Hepatocyte (in vitro differentiated cells): ENCODE results near the gene PLSCR2. TPM values are rescaled to one million over a fixed set of nuclear protein-coding genes. Genes with fewer than 3 reads are reported as not detected.
"Not testable (repeated sequence)": the region's sequence is repeated elsewhere in the genome, so short reads cannot be mapped to it uniquely, and the experiment has no call there.

Source experiments
- DNase-seq: peaks from one replicate; pipeline ENCODE4 v3.0.0-alpha.2; 2016; ENCODE audit warnings: low spot score
- H2AFZ ChIP-seq: fragments of 200-600 bp; sonication (generic); 2 replicates; pipeline ENCODE4 v1.6.0; 2016; ENCODE audit warnings: antibody characterized with exemption, mild to moderate bottlenecking
- H3K27ac ChIP-seq: fragments of 200-600 bp; sonication (generic); 2 replicates; pipeline ENCODE4 v1.5.1; 2016; ENCODE audit warnings: mild to moderate bottlenecking
- H3K27me3 ChIP-seq: fragments of 200-600 bp; sonication (generic); 2 replicates; pipeline ENCODE4 v1.6.1; 2016
- H3K36me3 ChIP-seq: fragments of 200-600 bp; sonication (generic); replicated peaks from 2 replicates; pipeline ENCODE4 v1.5.1; 2016; ENCODE audit warnings: low read depth; ENCODE audit not compliant: insufficient read depth
- H3K4me1 ChIP-seq: fragments of 200-600 bp; sonication (generic); 2 replicates; pipeline ENCODE4 v1.5.1; 2016; ENCODE audit warnings: mild to moderate bottlenecking, moderate library complexity; ENCODE audit not compliant: insufficient read depth
- H3K4me2 ChIP-seq: fragments of 200-600 bp; sonication (generic); 2 replicates; pipeline ENCODE4 v1.6.0; 2016
- H3K4me3 ChIP-seq: fragments of 200-600 bp; sonication (generic); 2 replicates; pipeline ENCODE4 v1.5.1; 2016; ENCODE audit warnings: mild to moderate bottlenecking
- H3K79me2 ChIP-seq: fragments of 200-600 bp; sonication (generic); 2 replicates; pipeline ENCODE4 v1.6.0; 2017; ENCODE audit warnings: mild to moderate bottlenecking
- H3K9me2 ChIP-seq: fragments of 200-600 bp; sonication (generic); replicated peaks from 2 replicates; pipeline ENCODE4 v1.6.0; 2017; ENCODE audit warnings: mild to moderate bottlenecking; ENCODE audit not compliant: insufficient read depth
- H3K9me3 ChIP-seq: fragments of 200-600 bp; sonication (generic); 2 replicates; pipeline ENCODE4 v1.5.1; 2016; ENCODE audit warnings: low read depth, mild to moderate bottlenecking
- H4K20me1 ChIP-seq: fragments of 200-600 bp; sonication (generic); 2 replicates; pipeline ENCODE4 v1.6.0; 2016; ENCODE audit warnings: mild to moderate bottlenecking; ENCODE audit not compliant: insufficient read depth, poor library complexity, severe bottlenecking
- CTCF ChIP-seq: fragments of 200-600 bp; sonication (generic); IDR thresholded peaks from 2 replicates; pipeline ENCODE4 v1.5.1; 2016; ENCODE audit warnings: antibody characterized with exemption, mild to moderate bottlenecking; ENCODE audit not compliant: poor library complexity
- EZH2 ChIP-seq: fragments of 200-600 bp; sonication (generic); IDR thresholded peaks from 2 replicates; pipeline ENCODE4 v1.6.1; 2016; ENCODE audit warnings: antibody characterized with exemption, mild to moderate bottlenecking, borderline replicate concordance
- EZH2phosphoT487 ChIP-seq: fragments of 200-600 bp; sonication (generic); IDR thresholded peaks from one replicate; pipeline ENCODE4 v1.6.1; 2018; ENCODE audit warnings: antibody characterized with exemption, mild to moderate bottlenecking, low read depth, moderate library complexity; ENCODE audit not compliant: unreplicated experiment, severe bottlenecking
- WGBS: methylation state at CpG from one replicate; pipeline ENCODE4 v1.1.6; 2016; ENCODE audit warnings: low lambda C conversion rate; ENCODE audit errors: missing lambda C conversion rate; 5-methylcytosine and 5-hydroxymethylcytosine counted together
- polyA plus RNA-seq: library from polyadenylated mRNA; unstranded; fragments of >200 nt; fragmentation: Nextera tagmentation; extraction: Ambion mirVana; gene quantifications from 2 replicates; pipeline ENCODE4 v1.2.1, GENCODE V29; 2016
- total RNA-seq: library from RNA; depleted of rRNA; stranded (reverse); fragments of >200 nt; gene quantifications from 2 replicates; pipeline ENCODE4 v1.2.3, GENCODE V29; 2014

PLSCR2 gene
- total and polyA plus RNA-seq, 2 experiments from 2014 or later, result not detected

GRCh38 chr3:146491303-146491702, 21.9 kb upstream of the PLSCR2 start:
- TF ChIP-seq CTCF (no peak), EZH2 (no peak), EZH2phosphoT487 (no peak)

DNA sequence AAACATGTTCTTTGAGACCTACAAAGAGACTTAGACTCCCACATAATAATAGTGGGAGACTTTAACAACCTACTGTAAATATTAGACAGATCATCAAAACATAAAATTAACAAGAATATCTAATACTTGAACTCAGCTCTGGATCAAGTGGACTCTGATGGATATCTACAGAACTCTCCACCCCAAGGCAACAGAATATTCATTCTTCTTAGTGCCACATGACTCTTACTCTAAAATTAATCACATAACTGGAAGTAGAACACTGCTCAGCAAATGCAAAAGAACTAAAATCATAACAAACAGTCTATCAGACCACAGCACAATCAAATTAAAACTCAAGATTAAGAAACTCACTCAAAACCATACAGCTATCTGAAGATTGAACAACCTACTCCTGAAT, 15.9 kb upstream of the PLSCR2 start:
- no peak overlapping the region for H3K27ac ChIP-seq
- H3K4me2 ChIP-seq, result no peak overlapping the region
- TF ChIP-seq EZH2 (no peak), CTCF (no peak), EZH2phosphoT487 (no peak)
- H4K20me1 ChIP-seq, result no peaks in the 10 kb centered on the region
- no peaks in the 10 kb centered on the region for H3K79me2 ChIP-seq
- H3K4me1 ChIP-seq, result no peaks in the 10 kb centered on the region
- no peak for DNase-seq
- H3K27me3 ChIP-seq, result no peaks in the 10 kb centered on the region
- H3K9me3 ChIP-seq, result no peaks in the 10 kb centered on the region
- no peak overlapping the region for H2AFZ ChIP-seq
- H3K9me2 ChIP-seq, result no peaks in the 10 kb centered on the region
- H3K4me3 ChIP-seq, result no peak overlapping the region
- no peaks in the 10 kb centered on the region for H3K36me3 ChIP-seq

More at GRCh38 chr3:146491303-146491702, 21.9 kb upstream of the PLSCR2 start:
- Histone ChIP-seq H3K27ac (no peak overlapping the region), H2AFZ (no peak overlapping the region), H3K9me3 (no peaks in the 10 kb centered on the region), H3K4me3 (no peak overlapping the region), H3K4me1 (no peaks in the 10 kb centered on the region), H4K20me1 (no peaks in the 10 kb centered on the region), H3K27me3 (no peaks in the 10 kb centered on the region), H3K79me2 (no peaks in the 10 kb centered on the region), H3K36me3 (no peaks in the 10 kb centered on the region), H3K4me2 (no peak overlapping the region), H3K9me2 (no peaks in the 10 kb centered on the region)
- WGBS, result 69% methylated on average over 2 of the region's 2 CpGs
- no peak for DNase-seq

DNA sequence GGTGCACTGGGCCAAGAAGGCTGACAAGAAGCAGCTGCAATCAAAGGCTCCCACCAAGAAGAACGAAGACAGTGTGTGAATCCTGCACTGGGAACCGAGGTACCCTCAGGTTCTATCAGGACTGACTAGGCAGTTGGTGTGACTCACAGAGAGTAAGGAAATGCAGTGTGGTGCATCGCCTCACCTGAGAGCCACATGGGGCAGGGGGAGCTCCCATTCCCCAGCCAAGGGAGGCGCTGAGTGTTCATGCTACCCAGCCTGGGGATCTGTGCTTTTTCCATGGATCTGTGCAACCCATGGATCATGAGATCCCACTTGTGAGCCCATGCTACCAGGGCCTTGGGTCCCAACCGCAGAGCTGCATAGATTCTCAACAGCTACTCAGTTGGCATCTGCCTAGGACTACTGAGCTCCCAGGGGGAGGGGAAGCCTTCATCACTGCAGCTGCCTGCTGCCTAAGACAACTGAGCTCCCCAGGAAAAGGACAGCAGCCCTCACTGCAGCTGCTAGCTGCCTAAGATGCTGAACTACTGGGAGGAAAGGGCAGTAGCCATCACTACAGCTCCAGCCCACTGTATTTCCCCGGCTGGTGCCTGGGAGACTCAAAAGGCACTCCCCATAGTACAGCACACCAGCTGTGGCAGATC, 6.9 kb upstream of the PLSCR2 start:
- H3K4me2 ChIP-seq, result no peak overlapping the region
- H3K9me2 ChIP-seq, result no peaks in the 10 kb centered on the region
- DNase-seq, result no peak
- no peaks in the 10 kb centered on the region for H3K9me3 ChIP-seq
- H3K79me2 ChIP-seq, result no peaks in the 10 kb centered on the region
- H3K27ac ChIP-seq, result no peak overlapping the region
- H3K27me3 ChIP-seq, result no peaks in the 10 kb centered on the region
- no peaks in the 10 kb centered on the region for H3K4me1 ChIP-seq
- H3K4me3 ChIP-seq, result no peak overlapping the region
- no peak overlapping the region for H2AFZ ChIP-seq
- 87% methylated on average over 6 of the region's 6 CpGs for WGBS
- TF ChIP-seq CTCF (no peak), EZH2phosphoT487 (no peak), EZH2 (no peak)
- H4K20me1 ChIP-seq, result no peaks in the 10 kb centered on the region
- H3K36me3 ChIP-seq, result no peaks in the 10 kb centered on the region

DNA sequence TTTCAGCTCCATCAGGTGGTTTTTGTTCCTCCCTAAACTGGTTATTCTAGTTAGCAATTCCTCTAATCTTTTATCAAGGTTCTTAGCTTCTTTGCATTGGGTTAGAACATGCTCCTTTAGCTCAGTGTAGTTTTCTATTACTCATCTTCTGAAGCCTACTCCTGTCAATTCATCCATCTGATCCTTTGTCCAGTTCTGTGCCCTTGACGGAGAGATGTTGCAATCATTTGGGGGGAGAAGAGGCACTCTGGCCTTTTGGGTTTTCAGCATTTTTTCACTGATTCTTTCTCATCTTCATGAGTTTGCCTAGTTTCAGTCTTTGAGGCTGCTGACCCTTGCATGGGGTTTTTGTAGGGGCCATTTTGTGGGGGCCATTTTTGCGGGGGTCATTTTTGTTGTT, 5.6 kb upstream of the PLSCR2 start:
- H3K4me1 ChIP-seq, DNase-seq, H3K79me2 ChIP-seq, H3K36me3 ChIP-seq, H3K27me3 ChIP-seq, H3K4me2 ChIP-seq, H2AFZ ChIP-seq, H3K4me3 ChIP-seq, H3K9me2 ChIP-seq, H3K9me3 ChIP-seq, H3K27ac ChIP-seq, H4K20me1 ChIP-seq: not testable (repeated sequence)
- WGBS, result 82% methylated on average over 2 of the region's 2 CpGs
